Bronchial epithelial cell (primary cell): ENCODE results near the gene MAP3K10. TPM values are rescaled to one million over a fixed set of nuclear protein-coding genes. Genes with fewer than 3 reads are reported as not detected.
"Not testable (repeated sequence)": the region's sequence is repeated elsewhere in the genome, so short reads cannot be mapped to it uniquely, and the experiment has no call there.

Source experiments
- DNase-seq: peaks from one replicate; pipeline ENCODE4 v3.0.0-alpha.2; 2010; ENCODE audit warnings: low read depth
- FAIRE-seq: peaks from 2 replicates; lab custom pipeline; 2011; peaks lifted over from hg19 to GRCh38; lab: Jason Lieb, UNC
- H3K27me3 ChIP-seq: 2 replicates; pipeline ENCODE4 v1.5.1; 2011; ENCODE audit warnings: low read length; ENCODE audit not compliant: control insufficient read depth, insufficient read depth
- H3K36me3 ChIP-seq: 2 replicates; pipeline ENCODE4 v1.5.1; 2011; ENCODE audit warnings: low read length; ENCODE audit not compliant: control insufficient read depth, insufficient read depth
- H3K4me3 ChIP-seq: 2 replicates; pipeline ENCODE4 v1.5.1; 2011; ENCODE audit warnings: mild to moderate bottlenecking, low read depth, low read length, control low read depth
- total RNA-seq: library from RNA; depleted of rRNA; stranded (reverse); fragments of >200 nt; gene quantifications from 2 replicates; pipeline ENCODE4 v1.2.1, GENCODE V29; 2014
- TF ChIP-seq, protein P1 (sequence below): IDR thresholded peaks from 2 replicates; pipeline ENCODE4 v1.5.1; 2011; ENCODE audit warnings: mild to moderate bottlenecking, moderate library complexity, low read length, control low read depth, inconsistent platforms; ENCODE audit not compliant: insufficient read depth, severe bottlenecking

MAP3K10 gene
- 5.0 and 7.9 TPM in 2 replicates for total RNA-seq

DNA sequence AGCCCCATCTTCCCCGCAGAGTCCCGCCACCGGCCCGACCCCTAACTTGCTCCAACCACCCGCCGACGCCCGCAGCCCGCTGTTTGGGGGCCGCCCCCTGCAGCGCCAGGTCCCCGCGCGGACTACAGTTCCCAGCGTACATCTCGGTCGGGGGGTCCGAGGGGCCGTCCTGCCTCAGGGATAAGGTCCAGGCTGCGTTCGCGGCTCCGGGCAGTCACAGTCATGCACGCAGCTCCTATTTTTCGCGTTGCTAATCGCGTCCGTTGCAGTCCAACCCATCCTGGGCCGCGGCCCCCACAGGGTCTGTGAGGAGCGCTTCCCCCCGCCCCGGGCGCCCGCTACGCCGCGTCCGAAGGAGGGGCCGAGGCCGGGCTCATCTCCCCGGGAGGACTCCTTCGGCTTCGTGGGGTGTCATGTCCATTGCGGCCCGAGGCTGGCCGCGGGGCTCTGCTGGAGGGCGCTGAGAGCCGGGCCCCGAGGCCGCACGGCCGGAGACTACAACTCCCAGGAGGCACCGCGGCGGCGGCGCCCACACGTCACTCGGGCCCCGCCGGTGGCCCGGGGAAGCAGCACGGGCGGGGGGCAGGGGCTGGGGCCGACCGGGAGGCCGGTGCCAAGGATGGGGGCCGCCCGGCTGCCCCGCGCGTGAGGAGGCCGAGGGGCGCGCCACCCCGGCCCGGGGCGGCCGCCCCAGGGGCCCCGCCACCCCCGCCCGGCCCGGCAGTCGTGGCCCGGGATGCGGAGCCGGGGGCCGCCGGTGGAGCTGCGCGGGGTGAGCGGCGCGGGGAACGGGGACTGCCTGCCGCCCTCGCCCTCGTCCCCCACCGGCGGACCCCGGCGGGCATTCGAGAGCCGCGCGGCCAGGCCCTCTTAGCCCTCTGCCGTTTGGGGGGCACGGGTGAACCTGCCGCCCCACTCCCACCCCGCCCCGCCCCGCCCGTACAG lies at the start of gene MAP3K10:
Gene MAP3K10 (plus strand): TSS at position 536 of the 945 bp plus-strand sequence. CDS start 606 bp downstream, outside the sequence.
- TF ChIP-seq, protein P1, sequence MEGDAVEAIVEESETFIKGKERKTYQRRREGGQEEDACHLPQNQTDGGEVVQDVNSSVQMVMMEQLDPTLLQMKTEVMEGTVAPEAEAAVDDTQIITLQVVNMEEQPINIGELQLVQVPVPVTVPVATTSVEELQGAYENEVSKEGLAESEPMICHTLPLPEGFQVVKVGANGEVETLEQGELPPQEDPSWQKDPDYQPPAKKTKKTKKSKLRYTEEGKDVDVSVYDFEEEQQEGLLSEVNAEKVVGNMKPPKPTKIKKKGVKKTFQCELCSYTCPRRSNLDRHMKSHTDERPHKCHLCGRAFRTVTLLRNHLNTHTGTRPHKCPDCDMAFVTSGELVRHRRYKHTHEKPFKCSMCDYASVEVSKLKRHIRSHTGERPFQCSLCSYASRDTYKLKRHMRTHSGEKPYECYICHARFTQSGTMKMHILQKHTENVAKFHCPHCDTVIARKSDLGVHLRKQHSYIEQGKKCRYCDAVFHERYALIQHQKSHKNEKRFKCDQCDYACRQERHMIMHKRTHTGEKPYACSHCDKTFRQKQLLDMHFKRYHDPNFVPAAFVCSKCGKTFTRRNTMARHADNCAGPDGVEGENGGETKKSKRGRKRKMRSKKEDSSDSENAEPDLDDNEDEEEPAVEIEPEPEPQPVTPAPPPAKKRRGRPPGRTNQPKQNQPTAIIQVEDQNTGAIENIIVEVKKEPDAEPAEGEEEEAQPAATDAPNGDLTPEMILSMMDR: no peak
- H3K36me3 ChIP-seq: no peaks in the 10 kb centered on the region
- no peaks in the 10 kb centered on the region for H3K27me3 ChIP-seq
- peak; percentile 8 for DNase-seq
- H3K4me3 ChIP-seq: peak within 1 kb of the TSS; percentile 97
- no peak for FAIRE-seq

DNA sequence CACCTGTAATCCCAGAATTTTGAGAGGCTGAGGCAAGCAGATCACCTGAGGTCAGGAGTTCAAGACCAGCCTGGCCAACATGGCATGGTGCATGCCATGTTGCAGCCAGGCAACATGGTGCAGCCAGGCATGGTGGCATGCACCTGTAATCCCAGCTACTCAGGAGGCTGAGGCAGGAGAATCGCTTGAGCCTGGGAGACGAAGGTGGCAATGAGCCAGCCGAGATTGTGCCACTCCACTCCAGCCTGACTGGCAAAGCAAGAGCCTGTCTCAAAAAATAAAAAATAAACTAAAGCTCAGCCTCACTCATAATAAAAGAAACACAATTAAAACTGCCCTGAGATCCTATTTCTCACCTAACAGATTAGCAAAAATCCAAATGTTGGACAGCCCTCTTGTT lies 49.7 kb upstream of the MAP3K10 start:
- DNase-seq: no peak
- no peak overlapping the region for H3K4me3 ChIP-seq
- H3K27me3 ChIP-seq: no peaks in the 10 kb centered on the region
- no peaks in the 10 kb centered on the region for H3K36me3 ChIP-seq
- no peak for FAIRE-seq
- TF ChIP-seq, protein P1: no peak

DNA sequence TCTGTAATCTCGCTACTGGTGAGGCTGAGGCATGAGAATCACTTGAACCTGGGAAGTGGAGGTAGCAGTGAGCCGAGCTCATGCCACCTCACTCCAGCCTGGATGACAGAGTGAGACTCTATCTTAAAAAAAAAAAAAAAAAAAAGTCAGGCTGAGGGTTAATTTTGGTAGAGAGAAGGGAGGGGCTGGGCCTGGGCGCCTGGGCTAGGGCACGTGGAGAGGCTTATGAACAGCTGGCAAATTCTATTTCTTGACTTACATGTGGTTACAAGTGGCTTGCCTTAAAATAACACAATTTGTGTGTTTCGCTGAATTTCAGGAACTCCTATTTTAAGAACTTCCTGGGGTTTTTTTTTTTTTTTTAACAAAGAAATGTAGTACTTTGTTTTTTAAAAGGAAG lies 47.6 kb upstream of the MAP3K10 start:
- Histone ChIP-seq H3K36me3 (no peaks in the 10 kb centered on the region), H3K4me3 (no peak overlapping the region), H3K27me3 (no peaks in the 10 kb centered on the region)
- TF ChIP-seq, protein P1: no peak
- FAIRE-seq (no peak), DNase-seq (no peak)

DNA sequence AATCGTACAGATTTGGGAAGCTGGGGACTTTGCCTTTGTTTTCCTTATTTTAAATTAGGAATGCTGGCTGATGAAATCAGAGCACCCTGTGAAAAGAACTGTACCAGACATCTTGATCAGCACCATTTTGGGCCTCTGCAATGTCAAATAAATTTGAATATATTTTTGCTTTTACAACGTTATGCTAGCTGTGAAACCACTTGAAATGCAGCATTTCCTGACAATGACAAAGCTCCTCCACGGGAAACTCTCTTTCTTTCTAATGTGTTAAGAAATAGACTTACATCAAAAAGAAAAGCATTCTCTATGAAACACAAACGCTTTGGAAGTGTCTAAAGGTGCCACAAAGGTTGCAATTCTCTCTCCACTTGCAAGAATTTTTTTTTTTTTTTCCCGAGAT lies 47.1 kb upstream of the MAP3K10 start:
- H3K4me3 ChIP-seq: no peak overlapping the region
- no peaks in the 10 kb centered on the region for H3K27me3 ChIP-seq
- no peak for DNase-seq
- TF ChIP-seq, protein P1: no peak
- no peak for FAIRE-seq
- no peaks in the 10 kb centered on the region for H3K36me3 ChIP-seq

DNA sequence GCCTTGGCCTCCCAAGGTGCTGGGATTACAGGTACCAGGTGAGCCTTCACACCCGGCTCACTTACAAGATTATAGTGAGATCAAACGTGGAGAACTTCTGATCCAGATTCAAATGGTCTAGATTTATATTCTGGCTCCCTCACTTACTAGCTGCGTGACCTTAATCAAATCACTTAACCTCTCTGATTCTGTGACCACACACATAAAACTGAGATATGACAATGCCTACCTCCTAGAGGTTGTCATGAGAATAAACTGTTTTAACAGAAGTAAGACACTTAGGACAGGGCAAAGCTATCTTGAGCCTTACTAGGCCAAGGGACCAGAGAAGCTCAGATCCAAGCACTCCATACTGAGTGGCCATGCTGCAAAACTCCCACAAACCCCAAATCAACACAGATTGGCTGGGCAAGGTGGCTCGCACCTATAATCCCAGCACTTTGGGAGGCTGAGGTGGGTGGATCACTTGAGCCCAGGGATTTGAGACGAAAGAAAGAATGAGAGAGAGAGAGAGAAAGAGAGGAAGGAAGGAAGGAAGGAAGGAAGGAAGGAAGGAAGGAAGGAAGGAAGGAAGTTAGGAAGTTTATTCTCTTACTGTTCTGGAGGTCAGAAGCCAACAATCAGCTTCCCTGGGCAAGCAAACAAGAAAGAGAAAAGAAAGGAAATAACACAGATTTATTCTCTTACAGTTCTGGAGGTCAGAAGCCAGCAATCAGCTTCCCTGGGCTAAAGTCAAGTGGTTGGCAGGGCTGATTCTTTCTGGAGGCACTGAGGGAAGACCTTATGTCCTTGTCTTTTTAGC lies 46.1 kb upstream of the MAP3K10 start:
- Histone ChIP-seq H3K27me3 (no peaks in the 10 kb centered on the region), H3K4me3 (no peak overlapping the region), H3K36me3 (no peaks in the 10 kb centered on the region)
- FAIRE-seq (no peak), DNase-seq (no peak)
- TF ChIP-seq, protein P1: no peak

DNA sequence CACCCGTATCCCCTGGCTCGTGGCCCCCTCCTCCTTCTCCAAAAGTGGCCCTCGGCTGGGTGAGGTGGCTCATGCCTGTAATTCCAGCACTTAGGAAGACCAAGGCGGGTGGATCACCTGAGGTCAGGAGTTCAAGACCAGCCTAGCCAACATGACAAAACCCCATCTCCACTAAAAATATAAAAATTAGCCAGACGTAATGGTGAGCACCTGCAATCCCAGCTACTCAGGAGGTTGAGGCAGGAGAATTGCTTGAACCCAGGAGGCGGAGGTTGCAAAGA lies 45.5 kb upstream of the MAP3K10 start:
- FAIRE-seq, DNase-seq, H3K36me3 ChIP-seq, H3K27me3 ChIP-seq, H3K4me3 ChIP-seq: not testable (repeated sequence)
